ENCODE data around the gene HDDC3. TPM values are rescaled to one million over a fixed set of nuclear protein-coding genes. Genes with fewer than 3 reads are reported as not detected.

HDDC3 gene
- total RNA-seq, 2 experiments from 2014 or later, result 31.8 to 38.6 TPM

DNA sequence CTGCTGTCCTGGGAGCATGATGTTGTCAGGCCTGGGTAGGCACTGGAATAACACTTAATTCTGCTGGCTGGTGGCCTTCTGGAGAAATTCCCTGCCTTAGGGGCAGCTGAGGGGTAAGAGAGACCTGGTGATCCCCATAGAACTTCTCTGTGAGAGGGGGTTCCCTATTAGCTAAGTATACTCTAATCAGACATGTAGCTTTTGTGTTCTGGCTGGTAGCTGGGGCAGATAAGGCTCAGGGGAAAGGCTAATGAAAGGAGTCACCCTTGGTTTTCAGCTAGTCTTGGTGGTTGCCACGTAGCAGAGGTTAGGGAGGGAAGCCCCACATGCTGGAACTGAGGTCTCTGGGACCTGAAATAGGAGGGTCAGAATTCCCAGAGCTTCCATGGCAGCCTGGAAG, 952 bp upstream of the HDDC3 start:
- Histone ChIP-seq H2AFZ (ENCODE audit: low read length) (peak overlapping the region; percentile 82; the same call in 1 of the 2 replicates), H3K4me3 (ENCODE audit: low read depth, low read length, poor library complexity, severe bottlenecking) (no peak overlapping the region), H4K20me1 (ENCODE audit: insufficient read depth, low read length) (no peaks in the 10 kb centered on the region), H3K4me1 (ENCODE audit: insufficient read depth, low read length, poor library complexity, severe bottlenecking) (peaks cover 58% of the 10 kb centered on the region), H3K79me2 (ENCODE audit: insufficient read depth, low read depth, low read length) (peaks cover 17% of the 10 kb centered on the region; the same call in 1 of the 2 replicates), H3K9me2 (ENCODE audit: insufficient read depth, low read length) (no peaks in the 10 kb centered on the region), H3K4me2 (ENCODE audit: low read length) (peak overlapping the region; percentile 87; the same call in 1 of the 2 replicates), H3K9me3 (ENCODE audit: low read length) (no peaks in the 10 kb centered on the region), H3K36me3 (ENCODE audit: insufficient read depth, low read length) (peaks cover 6% of the 10 kb centered on the region), H3K27ac (ENCODE audit: low read depth, low read length, poor library complexity, severe bottlenecking) (peak overlapping the region; percentile 81)
- ChIA-PET CTCF (ENCODE audit: unreplicated experiment) (interaction anchor here (0.6 to 5.1 kb wide), 7 partner anchors 22 to 151 kb away, joined by 3 to 41 read pairs (median 5); partner anchors contain the start of genes MAN2A2 and RCCD1), POLR2A (interaction anchor here (1.5 to 7.2 kb wide), 5 partner anchors 11 to 143 kb away, joined by 3 to 58 read pairs (median 7); partner anchors contain the start of gene RCCD1)
- TF ChIP-seq, protein P1, sequence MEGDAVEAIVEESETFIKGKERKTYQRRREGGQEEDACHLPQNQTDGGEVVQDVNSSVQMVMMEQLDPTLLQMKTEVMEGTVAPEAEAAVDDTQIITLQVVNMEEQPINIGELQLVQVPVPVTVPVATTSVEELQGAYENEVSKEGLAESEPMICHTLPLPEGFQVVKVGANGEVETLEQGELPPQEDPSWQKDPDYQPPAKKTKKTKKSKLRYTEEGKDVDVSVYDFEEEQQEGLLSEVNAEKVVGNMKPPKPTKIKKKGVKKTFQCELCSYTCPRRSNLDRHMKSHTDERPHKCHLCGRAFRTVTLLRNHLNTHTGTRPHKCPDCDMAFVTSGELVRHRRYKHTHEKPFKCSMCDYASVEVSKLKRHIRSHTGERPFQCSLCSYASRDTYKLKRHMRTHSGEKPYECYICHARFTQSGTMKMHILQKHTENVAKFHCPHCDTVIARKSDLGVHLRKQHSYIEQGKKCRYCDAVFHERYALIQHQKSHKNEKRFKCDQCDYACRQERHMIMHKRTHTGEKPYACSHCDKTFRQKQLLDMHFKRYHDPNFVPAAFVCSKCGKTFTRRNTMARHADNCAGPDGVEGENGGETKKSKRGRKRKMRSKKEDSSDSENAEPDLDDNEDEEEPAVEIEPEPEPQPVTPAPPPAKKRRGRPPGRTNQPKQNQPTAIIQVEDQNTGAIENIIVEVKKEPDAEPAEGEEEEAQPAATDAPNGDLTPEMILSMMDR (conservative IDR thresholded peaks at IDR 0.05; ENCODE audit: low read length), result no peak
- no peak for TF ChIP-seq EZH2phosphoT487 (IDR thresholded peaks at IDR 0.05; ENCODE audit: borderline replicate concordance, low read depth, low read length)
- DNase-seq (ENCODE audit: low spot score), result no peak
- intact Hi-C loops (cut with micrococcal nuclease; ENCODE audit: unreplicated experiment), result loop anchor here (5.0 kb wide), 2 partner anchors 546 to 666 kb away; partner anchors contain the start of genes IQGAP1 and NGRN
- no TSS peak for BruUV-seq (replicated peaks)

DNA sequence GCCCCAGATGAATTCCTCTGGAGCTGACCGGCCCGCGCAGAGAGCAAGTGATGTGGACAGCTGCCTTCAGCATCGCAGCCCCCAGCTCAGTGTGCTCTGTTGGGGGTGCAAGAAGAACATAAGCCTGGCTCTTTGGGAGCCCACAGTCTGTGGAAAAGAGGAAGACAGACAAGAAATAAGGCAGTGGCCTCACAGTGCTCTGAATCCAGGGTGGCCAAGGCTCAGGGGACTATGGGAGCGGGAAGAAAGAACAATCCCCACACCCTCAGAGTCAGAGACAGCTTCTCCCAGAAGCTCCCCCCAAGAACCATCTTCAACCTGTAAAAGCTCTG, 277 bp upstream of the HDDC3 start:
- peaks cover 61% of the 10 kb centered on the region for H3K4me1 ChIP-seq (ENCODE audit: insufficient read depth, low read length, poor library complexity, severe bottlenecking)

More for the DNA sequence above, 277 bp upstream of the HDDC3 start:
- Histone ChIP-seq H3K4me2 (ENCODE audit: low read length) (peak overlapping the region; percentile 87), H3K79me2 (ENCODE audit: insufficient read depth, low read depth, low read length) (peaks cover 17% of the 10 kb centered on the region; the same call in 1 of the 2 replicates), H3K4me3 (ENCODE audit: low read depth, low read length, poor library complexity, severe bottlenecking) (peak overlapping the region; percentile 79), H3K9me2 (ENCODE audit: insufficient read depth, low read length) (no peaks in the 10 kb centered on the region), H3K27ac (ENCODE audit: low read depth, low read length, poor library complexity, severe bottlenecking) (peak overlapping the region; percentile 81), H3K36me3 (ENCODE audit: insufficient read depth, low read length) (no peaks in the 10 kb centered on the region), H3K9me3 (ENCODE audit: low read length) (no peaks in the 10 kb centered on the region), H4K20me1 (ENCODE audit: insufficient read depth, low read length) (no peaks in the 10 kb centered on the region), H2AFZ (ENCODE audit: low read length) (peak overlapping the region; percentile 82; the same call in 1 of the 2 replicates)
- no peak for DNase-seq (ENCODE audit: low spot score)
- intact Hi-C loops (cut with micrococcal nuclease; ENCODE audit: unreplicated experiment), result loop anchor here (5.0 kb wide), 2 partner anchors 545 to 665 kb away; partner anchors contain the start of genes IQGAP1 and NGRN
- CTCF ChIA-PET (ENCODE audit: unreplicated experiment), result interaction anchor here (1.0 to 5.1 kb wide), 8 partner anchors 23 to 285 kb away, joined by 3 to 41 read pairs (median 4); partner anchors contain the start of genes MAN2A2 and RCCD1
- POLR2A ChIA-PET, result interaction anchor here (0.5 to 7.2 kb wide), 11 partner anchors 10 to 540 kb away, joined by 3 to 58 read pairs (median 6); partner anchors contain the start of genes BLM and RCCD1
- TF ChIP-seq, protein P1 (conservative IDR thresholded peaks at IDR 0.05; ENCODE audit: low read length), result 0 out of 2 replicates have a peak, but pooled peaks have one; percentile 4
- TF ChIP-seq EZH2phosphoT487 (IDR thresholded peaks at IDR 0.05; ENCODE audit: borderline replicate concordance, low read depth, low read length), result no peak
- BruUV-seq (replicated peaks), result no TSS peak
